IPS-15b (cell line): ENCODE results near the gene ENTPD8.

Experiments used
- H3K27me3 ChIP-seq: one replicate; pipeline ENCODE4 v1.6.1; 2013; ENCODE audit warnings: low read length; ENCODE audit not compliant: control insufficient read depth, insufficient read depth
- H3K36me3 ChIP-seq: one replicate; pipeline ENCODE4 v1.6.1; 2013; ENCODE audit warnings: low read length; ENCODE audit not compliant: control insufficient read depth, insufficient read depth
- H3K4me1 ChIP-seq: one replicate; pipeline ENCODE4 v1.6.1; 2013; ENCODE audit warnings: mild to moderate bottlenecking, low read length; ENCODE audit not compliant: control insufficient read depth, insufficient read depth
- H3K4me3 ChIP-seq: one replicate; pipeline ENCODE4 v1.5.1; 2013; ENCODE audit warnings: low read depth, low read length
- H3K9ac ChIP-seq: one replicate; pipeline ENCODE4 v1.6.1; 2013; ENCODE audit warnings: low read depth, mild to moderate bottlenecking, low read length
- H3K9me3 ChIP-seq: one replicate; pipeline ENCODE4 v1.6.1; 2013; ENCODE audit warnings: mild to moderate bottlenecking, low read length; ENCODE audit not compliant: control insufficient read depth, insufficient read depth

Gene ENTPD8

GRCh38 chr9:137435980-137436760 lies 5.0 kb downstream of the ENTPD8 start:
- Histone ChIP-seq H3K27me3 (no peaks in the 10 kb centered on the region), H3K4me1 (no peaks in the 10 kb centered on the region), H3K36me3 (no peaks in the 10 kb centered on the region), H3K4me3 (no peak overlapping the region), H3K9ac (no peak overlapping the region), H3K9me3 (no peaks in the 10 kb centered on the region)

- Histone ChIP-seq H3K36me3 (no peaks in the 10 kb centered on the region), H3K9ac (no peak overlapping the region), H3K9me3 (no peaks in the 10 kb centered on the region), H3K27me3 (no peaks in the 10 kb centered on the region), H3K4me1 (no peaks in the 10 kb centered on the region), H3K4me3 (no peak overlapping the region)
These were observed 5.7 kb downstream of the ENTPD8 start for GRCh38 chr9:137435381-137435891.

GRCh38 chr9:137434498-137435380 lies 6.4 kb downstream of the ENTPD8 start:
- Histone ChIP-seq H3K9me3 (no peaks in the 10 kb centered on the region), H3K9ac (no peak overlapping the region), H3K27me3 (no peaks in the 10 kb centered on the region), H3K4me3 (no peak overlapping the region), H3K4me1 (no peaks in the 10 kb centered on the region), H3K36me3 (no peaks in the 10 kb centered on the region)

- Histone ChIP-seq H3K9ac (no peak overlapping the region), H3K9me3 (no peaks in the 10 kb centered on the region), H3K4me1 (no peaks in the 10 kb centered on the region), H3K27me3 (no peaks in the 10 kb centered on the region), H3K36me3 (no peaks in the 10 kb centered on the region), H3K4me3 (no peak overlapping the region)
These were observed 7.2 kb downstream of the ENTPD8 start for GRCh38 chr9:137433916-137434431.

GRCh38 chr9:137433349-137433915 lies 7.7 kb downstream of the ENTPD8 start:
- Histone ChIP-seq H3K4me1 (no peaks in the 10 kb centered on the region), H3K27me3 (no peaks in the 10 kb centered on the region)

GRCh38 chr9:137432687-137433348 lies 8.3 kb downstream of the ENTPD8 start:
- H3K4me3 ChIP-seq: no peak overlapping the region
- no peaks in the 10 kb centered on the region for H3K27me3 ChIP-seq
- no peaks in the 10 kb centered on the region for H3K9me3 ChIP-seq
- H3K4me1 ChIP-seq: no peaks in the 10 kb centered on the region
- no peaks in the 10 kb centered on the region for H3K36me3 ChIP-seq
- no peak overlapping the region for H3K9ac ChIP-seq

More at GRCh38 chr9:137433349-137433915, 7.7 kb downstream of the ENTPD8 start:
- H3K36me3 ChIP-seq: no peaks in the 10 kb centered on the region
- no peak overlapping the region for H3K4me3 ChIP-seq
- H3K9ac ChIP-seq: no peak overlapping the region
- no peaks in the 10 kb centered on the region for H3K9me3 ChIP-seq

GRCh38 chr9:137431416-137431931 lies 9.7 kb downstream of the ENTPD8 start:
- Histone ChIP-seq H3K9me3 (no peaks in the 10 kb centered on the region), H3K36me3 (no peaks in the 10 kb centered on the region), H3K9ac (no peak overlapping the region), H3K4me1 (no peaks in the 10 kb centered on the region), H3K4me3 (no peak overlapping the region), H3K27me3 (no peaks in the 10 kb centered on the region)

- no peaks in the 10 kb centered on the region for H3K36me3 ChIP-seq
- H3K27me3 ChIP-seq: no peaks in the 10 kb centered on the region
- H3K9me3 ChIP-seq: no peaks in the 10 kb centered on the region
- no peak overlapping the region for H3K9ac ChIP-seq
- no peak overlapping the region for H3K4me3 ChIP-seq
- H3K4me1 ChIP-seq: no peaks in the 10 kb centered on the region
These were observed 10.3 kb downstream of the ENTPD8 start for GRCh38 chr9:137430723-137431415.

GRCh38 chr9:137429974-137430722 lies 11.0 kb downstream of the ENTPD8 start:
- Histone ChIP-seq H3K9me3 (no peaks in the 10 kb centered on the region), H3K27me3 (no peaks in the 10 kb centered on the region), H3K36me3 (no peaks in the 10 kb centered on the region), H3K4me3 (no peak overlapping the region), H3K4me1 (no peaks in the 10 kb centered on the region), H3K9ac (no peak overlapping the region)

- Histone ChIP-seq H3K9me3 (no peaks in the 10 kb centered on the region), H3K4me1 (no peaks in the 10 kb centered on the region), H3K27me3 (peaks cover 3% of the 10 kb centered on the region), H3K9ac (no peak overlapping the region), H3K36me3 (no peaks in the 10 kb centered on the region), H3K4me3 (no peak overlapping the region)
These were observed 11.6 kb downstream of the ENTPD8 start for GRCh38 chr9:137429546-137429890.
